K562 (cell line): Measurements from ENCODE around the gene GAL3ST3.
"Not testable (repeated sequence)": the region's sequence is repeated elsewhere in the genome, so short reads cannot be mapped to it uniquely, and the experiment has no call there.

Experiments
- BRD4 ChIP-seq: fragments of 200-600 bp; sonication (generic); IDR thresholded peaks from 2 replicates; pipeline ENCODE4 v1.6.1; 2017; ENCODE audit warnings: inconsistent platforms
- CTCF ChIP-seq, 3 experiments: IDR thresholded peaks in 2 of 3; conservative IDR thresholded peaks in 1 of 3; 2 replicates each; pipeline ENCODE4 v1.5.1; 2011 to 2012; ENCODE audit warnings: low read length in 3 of 3, mild to moderate bottlenecking in 3 of 3, control low read depth in 2 of 3, improper control_type of control experiment in 1 of 3, inconsistent platforms in 1 of 3, low read depth in 1 of 3, mixed read lengths in 1 of 3, moderate library complexity in 1 of 3; ENCODE audit not compliant: insufficient read depth in 2 of 3
- GTF2F1 ChIP-seq: IDR thresholded peaks from 2 replicates; pipeline ENCODE4 v1.6.1; 2011; ENCODE audit warnings: low read depth, low read length, improper control_type of control experiment
- MTA1 ChIP-seq: fragments of 450-650 bp; IDR thresholded peaks from 2 replicates; pipeline ENCODE4 v1.6.1; 2017; ENCODE audit warnings: borderline replicate concordance
- RBBP5 ChIP-seq: fragments of 200-600 bp; sonication (generic); IDR thresholded peaks from 2 replicates; pipeline ENCODE4 v1.6.1; 2012; ENCODE audit warnings: borderline replicate concordance, mild to moderate bottlenecking, low read length, control low read depth, inconsistent platforms; ENCODE audit not compliant: insufficient read depth, poor library complexity, severe bottlenecking
- RFX5 ChIP-seq: IDR thresholded peaks from 2 replicates; pipeline ENCODE4 v1.6.1; 2011; ENCODE audit warnings: low read depth, mild to moderate bottlenecking, improper control_type of control experiment, low read length
- SMAD3 ChIP-seq: fragments of 450-650 bp; formaldehyde crosslinking; conservative IDR thresholded peaks from 2 replicates; pipeline ENCODE4 v1.4.0; 2020; ENCODE audit warnings: mild to moderate bottlenecking
- SP1 ChIP-seq: sonication (generic); formaldehyde crosslinking; IDR thresholded peaks from 2 replicates; pipeline ENCODE4 v1.8.1; 2022; ENCODE audit warnings: mild to moderate bottlenecking, missing genetic modification reagents
- TBP ChIP-seq: optimal IDR thresholded peaks from 2 replicates; pipeline ENCODE3; 2011; ENCODE audit warnings: low read depth, low read length, improper control_type of control experiment
- TCFL5 ChIP-seq: fragments of 250-450 bp; sonication (Bioruptor Pico); conservative IDR thresholded peaks from 2 replicates; pipeline ENCODE4 v1.6.1; 2021; ENCODE audit warnings: mild to moderate bottlenecking, moderate library complexity, matching md5 sums
- TEAD4 ChIP-seq, 2 experiments: sonication (generic) in 1 of 2; formaldehyde crosslinking in 1 of 2; IDR thresholded peaks; 2 replicates each; pipeline versions ENCODE4 v1.6.1 to v1.8.0; 2012 to 2022; ENCODE audit warnings: borderline replicate concordance in 1 of 2, inconsistent platforms in 1 of 2, low read length in 1 of 2, mild to moderate bottlenecking in 1 of 2, missing genetic modification reagents in 1 of 2
- USF1 ChIP-seq: sonication (generic); formaldehyde crosslinking; IDR thresholded peaks from 2 replicates; pipeline ENCODE4 v1.9.0; 2022; ENCODE audit warnings: mild to moderate bottlenecking, missing genetic modification reagents
- ZNF133 ChIP-seq: fragments of 250-450 bp; sonication (Bioruptor Pico); IDR thresholded peaks from 2 replicates; pipeline ENCODE4 v1.4.0; 2020; ENCODE audit warnings: mild to moderate bottlenecking

GRCh38 chr11:66078949-66079348, 30.0 kb upstream of the GAL3ST3 start:
- not testable (repeated sequence) for TF ChIP-seq TBP; ZNF133; BRD4; SMAD3 (CRISPR knock-in tag); MTA1; USF1 (CRISPR knock-in tag); SP1 (CRISPR knock-in tag); TCFL5 (CRISPR knock-in tag); TEAD4 (IDR thresholded peaks at IDR 0.05; ENCODE audit: low read length); TEAD4 (CRISPR knock-in tag; IDR thresholded peaks at IDR 0.05; ENCODE audit: borderline replicate concordance); RBBP5; RFX5; CTCF (IDR thresholded peaks at IDR 0.05 in 2 of 3, conservative IDR thresholded peaks at IDR 0.05 in 1 of 3; ENCODE audit: insufficient read depth in 2 of 3, low read depth in 1 of 3, low read length in 3 of 3); GTF2F1
